ENCODE data around the gene ATP8A2. TPM values are rescaled to one million over a fixed set of nuclear protein-coding genes. Genes with fewer than 3 reads are reported as not detected.

Gene ATP8A2
- total RNA-seq, 4 donors from 2014 or later, result 0.29 to 0.65 (median 0.46) TPM

- WGBS, result 57% methylated on average over 1 of the region's 1 CpG
These were observed 620.3 kb downstream of the ATP8A2 start for GRCh38 chr13:25992076-25992475.

GRCh38 chr13:26007261-26008125 lies 635.7 kb downstream of the ATP8A2 start:
- intact Hi-C loops (cut with DNase I), result no loop called here
- Histone ChIP-seq H3K4me1 (peaks cover 0 to 9% (median 3%) of the 10 kb centered on the region in 4 donors), H3K36me3 (no peaks in the 10 kb centered on the region), H3K4me3 (no peak overlapping the region), H3K27me3 (peaks cover 0 to 22% (median 3%) of the 10 kb centered on the region in 4 donors), H3K27ac (replicated peaks in 1 of 4) (no peak overlapping the region), H3K9me3 (peaks cover 0 to 10% (median 4%) of the 10 kb centered on the region in 4 donors)
- no peak for TF ChIP-seq EP300 (IDR thresholded peaks at IDR 0.05)
- no peak for TF ChIP-seq POLR2A (IDR thresholded peaks at IDR 0.05; ENCODE audit: low read depth)
- TF ChIP-seq POLR2AphosphoS5 (IDR thresholded peaks at IDR 0.05), result no peak
- no peak for TF ChIP-seq CTCF (IDR thresholded peaks at IDR 0.05)
- WGBS, result 30% methylated on average over 1 of the region's 1 CpG
- no peak for DNase-seq (ENCODE audit: extremely low spot score)

More at GRCh38 chr13:25992076-25992475, 620.3 kb downstream of the ATP8A2 start:
- H3K27me3 ChIP-seq, result no peaks in the 10 kb centered on the region
- H3K4me3 ChIP-seq, result no peak overlapping the region
- DNase-seq (ENCODE audit: extremely low spot score), result no peak
- TF ChIP-seq CTCF (IDR thresholded peaks at IDR 0.05), result no peak
- no peak for TF ChIP-seq POLR2AphosphoS5 (IDR thresholded peaks at IDR 0.05)
- TF ChIP-seq POLR2A (IDR thresholded peaks at IDR 0.05; ENCODE audit: low read depth), result no peak
- TF ChIP-seq EP300 (IDR thresholded peaks at IDR 0.05), result no peak
- peaks cover 0 to 10% (median 5%) of the 10 kb centered on the region in 4 donors for H3K9me3 ChIP-seq
- H3K4me1 ChIP-seq, result no peaks in the 10 kb centered on the region
- H3K27ac ChIP-seq (replicated peaks in 1 of 4), result no peak overlapping the region
- intact Hi-C loops (cut with DNase I), result no loop called here
- no peaks in the 10 kb centered on the region for H3K36me3 ChIP-seq

GRCh38 chr13:26010487-26011207 lies 638.9 kb downstream of the ATP8A2 start:
- H3K4me3 ChIP-seq, result no peak overlapping the region
- intact Hi-C loops (cut with DNase I), result no loop called here
- WGBS, result 74% methylated on average over 12 of the region's 13 CpGs

GRCh38 chr13:26011208-26011573 lies 639.4 kb downstream of the ATP8A2 start:
- H3K27me3 ChIP-seq, result peaks cover 0 to 30% (median 3%) of the 10 kb centered on the region in 4 donors
- no peaks in the 10 kb centered on the region for H3K36me3 ChIP-seq
- 84% methylated on average over 4 of the region's 4 CpGs for WGBS
- no peak overlapping the region for H3K4me3 ChIP-seq
- DNase-seq (ENCODE audit: extremely low spot score), result no peak
- TF ChIP-seq POLR2AphosphoS5 (IDR thresholded peaks at IDR 0.05) (no peak), POLR2A (IDR thresholded peaks at IDR 0.05; ENCODE audit: low read depth) (no peak), EP300 (IDR thresholded peaks at IDR 0.05) (no peak), CTCF (IDR thresholded peaks at IDR 0.05) (no peak)
- intact Hi-C loops (cut with DNase I), result no loop called here
- H3K4me1 ChIP-seq, result peaks cover 0 to 12% (median 4%) of the 10 kb centered on the region in 4 donors
- no peaks in the 10 kb centered on the region for H3K9me3 ChIP-seq
- H3K27ac ChIP-seq (replicated peaks in 1 of 4), result no peak overlapping the region

More at GRCh38 chr13:26010487-26011207, 638.9 kb downstream of the ATP8A2 start:
- TF ChIP-seq POLR2AphosphoS5 (IDR thresholded peaks at IDR 0.05) (no peak), CTCF (IDR thresholded peaks at IDR 0.05) (no peak), POLR2A (IDR thresholded peaks at IDR 0.05; ENCODE audit: low read depth) (no peak), EP300 (IDR thresholded peaks at IDR 0.05) (no peak)
- H3K9me3 ChIP-seq, result no peaks in the 10 kb centered on the region
- H3K36me3 ChIP-seq, result no peaks in the 10 kb centered on the region
- no peak overlapping the region for H3K27ac ChIP-seq (replicated peaks in 1 of 4)
- H3K4me1 ChIP-seq, result peaks cover 0 to 12% (median 4%) of the 10 kb centered on the region in 4 donors
- peaks cover 0 to 30% (median 3%) of the 10 kb centered on the region in 4 donors for H3K27me3 ChIP-seq
- DNase-seq (ENCODE audit: extremely low spot score), result no peak
